ENCODE results near the gene ATG4B. TPM values are rescaled to one million over a fixed set of nuclear protein-coding genes. Genes with fewer than 3 reads are reported as not detected.

ATG4B gene
- total and polyA plus RNA-seq, 2 of the 4 experiments (the other 2 are of a cell fraction): 113 to 146 TPM

DNA sequence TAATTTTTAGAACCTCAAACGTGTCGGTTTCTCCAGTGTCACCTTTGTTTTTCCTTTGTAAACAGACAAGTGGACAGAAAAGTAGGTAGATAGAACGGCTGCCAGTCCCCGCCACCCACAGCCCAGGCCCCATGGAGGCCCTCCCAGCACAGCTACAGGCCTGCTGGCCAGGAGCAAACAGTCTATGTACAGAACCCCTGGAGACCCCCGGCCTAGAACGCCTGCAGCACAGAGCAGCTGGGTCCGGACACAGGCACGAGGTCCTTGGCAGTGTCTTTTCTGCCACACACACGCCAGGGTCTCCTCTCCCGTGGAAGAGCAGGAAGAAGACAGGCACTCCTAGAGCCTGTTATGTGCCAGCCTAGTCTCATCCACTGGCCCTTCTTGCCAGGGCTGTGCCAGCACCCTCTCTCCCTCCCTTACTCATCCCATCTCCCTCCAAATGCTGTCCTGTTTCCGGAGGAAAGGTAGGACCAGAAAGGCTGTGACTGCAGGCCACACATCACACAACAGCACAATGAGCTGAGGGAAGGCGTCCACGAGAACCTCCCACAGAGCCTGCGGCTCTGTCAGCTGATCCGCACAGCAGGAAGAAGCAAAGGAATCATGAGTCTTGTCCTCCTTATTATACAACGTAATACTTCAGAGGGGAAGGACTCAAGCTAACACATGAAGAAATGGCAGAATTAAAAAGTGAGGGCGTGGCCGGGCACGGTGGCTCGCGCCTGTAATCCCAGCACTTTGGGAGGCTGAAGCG is 41.5 kb downstream of the ATG4B start (continued):
- TF ChIP-seq RCOR1 (IDR thresholded peaks at IDR 0.05; ENCODE audit: insufficient replicate concordance, low read length): no peak

GRCh38 chr2:241680044-241680443 is 42.6 kb downstream of the ATG4B start:
- ATAC-seq (ENCODE audit: low read depth): no peak
- H3K36me3 ChIP-seq (ENCODE audit: control insufficient read depth, insufficient read depth, low read length): peaks cover 37% of the 10 kb centered on the region
- no TSS peak for BruUV-seq (replicated peaks)
- peak overlapping the region; percentile 86 for H2AK5ac ChIP-seq (ENCODE audit: low read depth, low read length)
- in situ Hi-C loops (cut with MboI; ENCODE audit: low sequenced_read_pairs): no loop called here
- intact Hi-C loops (cut with micrococcal nuclease): no loop called here
- H3K9ac ChIP-seq (ENCODE audit: low read depth, low read length): no peak overlapping the region
- no peak overlapping the region for H2BK20ac ChIP-seq (ENCODE audit: low read depth, low read length)
- TF ChIP-seq MXI1 (IDR thresholded peaks at IDR 0.05; ENCODE audit: borderline replicate concordance, low read depth, low read length) (no peak), MAZ (IDR thresholded peaks at IDR 0.05; ENCODE audit: borderline replicate concordance, low read depth, low read length) (no peak), USF2 (IDR thresholded peaks at IDR 0.05; ENCODE audit: low read depth, low read length) (no peak), MAFK (IDR thresholded peaks at IDR 0.05; ENCODE audit: low read depth, low read length) (no peak), CEBPB (IDR thresholded peaks at IDR 0.05; ENCODE audit: low read depth, low read length) (no peak), RAD21 (IDR thresholded peaks at IDR 0.05; ENCODE audit: low read length) (no peak), FOS (IDR thresholded peaks at IDR 0.05; ENCODE audit: low read depth, low read length) (no peak), NFE2L2 (IDR thresholded peaks at IDR 0.05; ENCODE audit: low read depth, low read length) (no peak)
- TF ChIP-seq, protein P1, sequence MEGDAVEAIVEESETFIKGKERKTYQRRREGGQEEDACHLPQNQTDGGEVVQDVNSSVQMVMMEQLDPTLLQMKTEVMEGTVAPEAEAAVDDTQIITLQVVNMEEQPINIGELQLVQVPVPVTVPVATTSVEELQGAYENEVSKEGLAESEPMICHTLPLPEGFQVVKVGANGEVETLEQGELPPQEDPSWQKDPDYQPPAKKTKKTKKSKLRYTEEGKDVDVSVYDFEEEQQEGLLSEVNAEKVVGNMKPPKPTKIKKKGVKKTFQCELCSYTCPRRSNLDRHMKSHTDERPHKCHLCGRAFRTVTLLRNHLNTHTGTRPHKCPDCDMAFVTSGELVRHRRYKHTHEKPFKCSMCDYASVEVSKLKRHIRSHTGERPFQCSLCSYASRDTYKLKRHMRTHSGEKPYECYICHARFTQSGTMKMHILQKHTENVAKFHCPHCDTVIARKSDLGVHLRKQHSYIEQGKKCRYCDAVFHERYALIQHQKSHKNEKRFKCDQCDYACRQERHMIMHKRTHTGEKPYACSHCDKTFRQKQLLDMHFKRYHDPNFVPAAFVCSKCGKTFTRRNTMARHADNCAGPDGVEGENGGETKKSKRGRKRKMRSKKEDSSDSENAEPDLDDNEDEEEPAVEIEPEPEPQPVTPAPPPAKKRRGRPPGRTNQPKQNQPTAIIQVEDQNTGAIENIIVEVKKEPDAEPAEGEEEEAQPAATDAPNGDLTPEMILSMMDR (conservative IDR thresholded peaks at IDR 0.05; ENCODE audit: low read depth, low read length): no peak
- no peak overlapping the region for H3K56ac ChIP-seq (ENCODE audit: extremely low read depth, insufficient read depth, low read length)
- H2BK120ac ChIP-seq (ENCODE audit: low read depth, low read length): 0 out of 2 replicates have a peak overlapping the region, but pooled peaks have one; percentile 40
- peak overlapping the region; percentile 68 for H2AK9ac ChIP-seq (replicated peaks; ENCODE audit: low read depth, low read length, poor library complexity)
- no peaks in the 10 kb centered on the region for H3K9me3 ChIP-seq (ENCODE audit: control insufficient read depth, insufficient read depth, low read length)
- peaks cover 17 to 48% of the 10 kb centered on the region in 2 experiments for H3K79me1 ChIP-seq (ENCODE audit: low read depth in 1 of 2, low read length in 2 of 2)
- H3K14ac ChIP-seq (replicated peaks; ENCODE audit: low read depth, low read length): no peak overlapping the region
- no peak overlapping the region for H3K18ac ChIP-seq (ENCODE audit: low read depth, low read length)
- H3K9me1 ChIP-seq (ENCODE audit: insufficient read depth, low read length): 0 out of 2 replicates have a peak, but pooled peaks cover 3% of the 10 kb centered on the region
- H3K27ac ChIP-seq (ENCODE audit: insufficient read depth, low read length): peak overlapping the region; percentile 54; the same call in 1 of the 2 replicates
- no peak overlapping the region for H3K4me3 ChIP-seq (ENCODE audit: insufficient read depth, low read depth, low read length)
- H3K4me1 ChIP-seq (ENCODE audit: control insufficient read depth, insufficient read depth, low read length): peaks cover 11% of the 10 kb centered on the region
- H4K20me1 ChIP-seq (ENCODE audit: insufficient read depth, low read length): peaks cover 15% of the 10 kb centered on the region; the same call in 1 of the 2 replicates
- no peak overlapping the region for H4K5ac ChIP-seq (ENCODE audit: low read depth, low read length)
- ChIA-PET CTCF (interaction anchor here (2.1 kb wide), 1 partner anchor 15 kb away, joined by 7 read pairs; no protein-coding TSS in a partner anchor), POLR2A (ENCODE audit: unreplicated experiment) (no interaction called here)
- peak overlapping the region; percentile 48 for H2BK5ac ChIP-seq (ENCODE audit: low read depth, low read length, poor library complexity, severe bottlenecking)
- H3K4ac ChIP-seq (ENCODE audit: low read depth, low read length): peak overlapping the region; percentile 70
- no peak overlapping the region for H4K91ac ChIP-seq (ENCODE audit: insufficient read depth, low read depth, low read length)
- no peak for DNase-seq
- peak overlapping the region; percentile 34; the same call in 1 of the 3 replicates for H2BK15ac ChIP-seq (ENCODE audit: low read depth, low read length)
- H3K27me3 ChIP-seq (ENCODE audit: control insufficient read depth, insufficient read depth, low read length): no peaks in the 10 kb centered on the region
- dilution Hi-C loops (cut with HindIII; ENCODE audit: low sequenced_read_pairs, unreplicated experiment): no loop called here
- WGBS, 2 experiments (ENCODE audit: extremely low coverage in 2 of 2, insufficient read length in 1 of 2): 100% methylated on average over 4 of the region's 12 CpGs; no CpG with 5 or more reads in 1 of the 2 experiments
- no peak overlapping the region for H2AFZ ChIP-seq (replicated peaks; ENCODE audit: low read length, poor library complexity)
- H3K23ac ChIP-seq (ENCODE audit: low read depth, low read length): 0 out of 2 replicates have a peak overlapping the region, but pooled peaks have one; percentile 26
- no peak overlapping the region for H3K4me2 ChIP-seq (ENCODE audit: low read depth, low read length)
- peak overlapping the region in 1 of 2 experiments; percentile 24; a peak in 2 of 4 replicates for H4K8ac ChIP-seq (ENCODE audit: low read depth in 2 of 2, low read length in 2 of 2)
